ENCODE measurements around the gene MAP3K7CL.

DNA sequence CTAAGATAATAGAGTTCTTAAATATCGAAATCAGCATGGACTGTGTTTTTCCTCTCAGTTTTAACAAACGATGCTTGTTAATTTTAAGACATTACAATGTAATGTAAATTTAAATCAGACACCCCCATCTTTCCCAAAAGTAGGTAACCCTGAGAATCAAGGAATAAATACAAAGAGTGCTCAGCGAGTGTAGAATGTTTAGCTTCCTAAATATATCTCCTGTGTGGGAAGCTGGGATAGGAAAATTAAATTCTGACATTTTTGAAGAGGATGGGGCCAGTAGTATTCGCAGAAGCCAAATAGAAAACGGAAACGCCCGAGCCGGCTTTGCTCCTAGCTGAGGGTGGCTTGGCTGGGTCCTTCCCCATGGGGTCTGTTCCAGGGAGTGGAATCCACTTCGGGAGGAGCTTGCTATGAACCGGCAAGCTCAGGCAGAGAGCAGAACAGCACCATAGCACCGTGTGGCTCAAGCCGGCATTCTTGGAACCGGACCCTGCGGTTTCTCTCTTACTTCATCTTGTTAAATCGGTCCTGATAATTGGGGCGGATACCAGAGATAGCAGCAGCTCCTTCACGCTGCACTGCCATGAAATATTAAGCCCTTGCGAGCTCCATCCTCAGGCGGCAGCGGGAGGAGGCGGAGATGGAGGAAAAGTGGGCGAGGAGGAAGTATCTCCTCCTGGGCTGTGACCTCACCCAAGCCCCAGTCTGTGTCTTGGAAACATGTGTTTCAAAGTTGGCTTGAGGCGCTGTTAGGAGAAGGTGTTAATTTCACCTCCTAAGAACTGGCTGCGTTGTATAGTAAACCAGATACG, 24.9 kb downstream of the MAP3K7CL start:
- TF ChIP-seq, protein P1, sequence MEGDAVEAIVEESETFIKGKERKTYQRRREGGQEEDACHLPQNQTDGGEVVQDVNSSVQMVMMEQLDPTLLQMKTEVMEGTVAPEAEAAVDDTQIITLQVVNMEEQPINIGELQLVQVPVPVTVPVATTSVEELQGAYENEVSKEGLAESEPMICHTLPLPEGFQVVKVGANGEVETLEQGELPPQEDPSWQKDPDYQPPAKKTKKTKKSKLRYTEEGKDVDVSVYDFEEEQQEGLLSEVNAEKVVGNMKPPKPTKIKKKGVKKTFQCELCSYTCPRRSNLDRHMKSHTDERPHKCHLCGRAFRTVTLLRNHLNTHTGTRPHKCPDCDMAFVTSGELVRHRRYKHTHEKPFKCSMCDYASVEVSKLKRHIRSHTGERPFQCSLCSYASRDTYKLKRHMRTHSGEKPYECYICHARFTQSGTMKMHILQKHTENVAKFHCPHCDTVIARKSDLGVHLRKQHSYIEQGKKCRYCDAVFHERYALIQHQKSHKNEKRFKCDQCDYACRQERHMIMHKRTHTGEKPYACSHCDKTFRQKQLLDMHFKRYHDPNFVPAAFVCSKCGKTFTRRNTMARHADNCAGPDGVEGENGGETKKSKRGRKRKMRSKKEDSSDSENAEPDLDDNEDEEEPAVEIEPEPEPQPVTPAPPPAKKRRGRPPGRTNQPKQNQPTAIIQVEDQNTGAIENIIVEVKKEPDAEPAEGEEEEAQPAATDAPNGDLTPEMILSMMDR (IDR thresholded peaks at IDR 0.05; ENCODE audit: low read depth, low read length): no peak
- TF ChIP-seq EZH2phosphoT487 (IDR thresholded peaks at IDR 0.05; ENCODE audit: low read depth): no peak

Measured in OCI-LY3 (cell line).